Endothelial cell of umbilical vein (primary cell): ENCODE data around the gene FZD1.

Experiments
- JUN ChIP-seq: IDR thresholded peaks from 2 replicates; pipeline ENCODE4 v1.6.1; 2011; ENCODE audit warnings: borderline replicate concordance, low read depth; ENCODE audit not compliant: insufficient read length, insufficient read depth
- POLR2A ChIP-seq: IDR thresholded peaks from 2 replicates; pipeline ENCODE4 v1.6.1; 2012; ENCODE audit warnings: low read depth, mild to moderate bottlenecking, control low read depth, low read length
- POLR2AphosphoS5 ChIP-seq: IDR thresholded peaks from 2 replicates; pipeline ENCODE4 v1.6.1; 2012; ENCODE audit warnings: low read depth, mild to moderate bottlenecking, control low read depth, low read length, moderate library complexity; ENCODE audit not compliant: insufficient read depth
- TF ChIP-seq, protein P1 (sequence below), 2 donors: IDR thresholded peaks; 1 replicate in 1 of 2; 2 replicates in 1 of 2; pipeline ENCODE4 v1.5.1; 2011; ENCODE audit warnings: low read length in 2 of 2, mild to moderate bottlenecking in 2 of 2, moderate library complexity in 2 of 2, control low read depth in 1 of 2, inconsistent platforms in 1 of 2, low read depth in 1 of 2; ENCODE audit not compliant: insufficient read depth in 1 of 2; ENCODE audit errors: extremely low read depth in 1 of 2
- TF ChIP-seq, protein P2 (sequence below): IDR thresholded peaks from 2 replicates; pipeline ENCODE4 v1.6.1; 2011; ENCODE audit not compliant: insufficient read depth, insufficient read length

DNA sequence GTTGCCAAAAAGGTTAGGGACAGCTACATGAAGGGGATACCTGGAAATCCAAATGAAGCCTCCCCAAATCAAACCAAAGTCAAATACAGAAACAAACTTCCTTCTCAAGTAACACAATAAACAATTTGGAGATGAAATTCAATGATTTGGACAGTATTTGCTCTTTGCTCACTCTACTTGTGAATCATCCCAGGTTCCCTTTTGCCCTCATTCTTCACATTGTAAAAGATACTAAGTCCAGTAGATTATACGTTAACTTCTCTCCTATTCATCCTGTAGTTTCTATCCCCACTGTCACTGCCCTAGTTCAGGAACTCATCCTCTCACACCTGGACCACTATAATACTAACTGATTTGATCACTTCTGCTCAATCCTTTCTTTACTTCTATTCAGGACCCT is 28.3 kb downstream of the FZD1 start:
- TF ChIP-seq POLR2A (no peak), JUN (no peak), POLR2AphosphoS5 (no peak)
- TF ChIP-seq, protein P1, sequence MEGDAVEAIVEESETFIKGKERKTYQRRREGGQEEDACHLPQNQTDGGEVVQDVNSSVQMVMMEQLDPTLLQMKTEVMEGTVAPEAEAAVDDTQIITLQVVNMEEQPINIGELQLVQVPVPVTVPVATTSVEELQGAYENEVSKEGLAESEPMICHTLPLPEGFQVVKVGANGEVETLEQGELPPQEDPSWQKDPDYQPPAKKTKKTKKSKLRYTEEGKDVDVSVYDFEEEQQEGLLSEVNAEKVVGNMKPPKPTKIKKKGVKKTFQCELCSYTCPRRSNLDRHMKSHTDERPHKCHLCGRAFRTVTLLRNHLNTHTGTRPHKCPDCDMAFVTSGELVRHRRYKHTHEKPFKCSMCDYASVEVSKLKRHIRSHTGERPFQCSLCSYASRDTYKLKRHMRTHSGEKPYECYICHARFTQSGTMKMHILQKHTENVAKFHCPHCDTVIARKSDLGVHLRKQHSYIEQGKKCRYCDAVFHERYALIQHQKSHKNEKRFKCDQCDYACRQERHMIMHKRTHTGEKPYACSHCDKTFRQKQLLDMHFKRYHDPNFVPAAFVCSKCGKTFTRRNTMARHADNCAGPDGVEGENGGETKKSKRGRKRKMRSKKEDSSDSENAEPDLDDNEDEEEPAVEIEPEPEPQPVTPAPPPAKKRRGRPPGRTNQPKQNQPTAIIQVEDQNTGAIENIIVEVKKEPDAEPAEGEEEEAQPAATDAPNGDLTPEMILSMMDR (IDR thresholded peaks at IDR 0.05; ENCODE audit: extremely low read depth in 1 of 2, insufficient read depth in 1 of 2, low read depth in 1 of 2, low read length in 2 of 2) = no peak
- TF ChIP-seq, protein P2, sequence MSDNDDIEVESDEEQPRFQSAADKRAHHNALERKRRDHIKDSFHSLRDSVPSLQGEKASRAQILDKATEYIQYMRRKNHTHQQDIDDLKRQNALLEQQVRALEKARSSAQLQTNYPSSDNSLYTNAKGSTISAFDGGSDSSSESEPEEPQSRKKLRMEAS = no peak
